ENCODE data around the gene CEP295NL. TPM values are rescaled to one million over a fixed set of nuclear protein-coding genes. Genes with fewer than 3 reads are reported as not detected.
"Not testable (repeated sequence)": the region's sequence is repeated elsewhere in the genome, so short reads cannot be mapped to it uniquely, and the experiment has no call there.

CEP295NL gene
- total RNA-seq (1.4 TPM), polyA plus RNA-seq (ENCODE audit: insufficient read depth in 1 of 8, insufficient read length in 8 of 8, low replicate concordance in 1 of 8) (under 1 TPM; 0.08 to 0.69 (median 0.35) TPM)
- long read RNA-seq, donor 1, result 0 reads
- long read RNA-seq, donor 2, result 0 reads
- long read RNA-seq, donor 3, result 0 reads
- long read RNA-seq, donor 4, result 0 reads
- long read RNA-seq, donor 5, result 0 reads
- long read RNA-seq, donor 6, result 0 reads
- long read RNA-seq, donor 7, result 0 reads
- long read RNA-seq, donor 8, result 0 reads
- long read RNA-seq, donor 9, result 0 reads
- long read RNA-seq, donor 10, result 0 reads
- long read RNA-seq, donor 11, result 0 reads

GRCh38 chr17:78903101-78903779, at the start of gene CEP295NL:
Gene CEP295NL, minus strand, starts transcription at chr17:78903201. Its CDS starts 1,373 bp downstream, at chr17:78901828.
- 52% methylated on average over 17 of the region's 17 CpGs for WGBS (ENCODE audit: insufficient coverage)
- DNase-seq, result no peak

DNA sequence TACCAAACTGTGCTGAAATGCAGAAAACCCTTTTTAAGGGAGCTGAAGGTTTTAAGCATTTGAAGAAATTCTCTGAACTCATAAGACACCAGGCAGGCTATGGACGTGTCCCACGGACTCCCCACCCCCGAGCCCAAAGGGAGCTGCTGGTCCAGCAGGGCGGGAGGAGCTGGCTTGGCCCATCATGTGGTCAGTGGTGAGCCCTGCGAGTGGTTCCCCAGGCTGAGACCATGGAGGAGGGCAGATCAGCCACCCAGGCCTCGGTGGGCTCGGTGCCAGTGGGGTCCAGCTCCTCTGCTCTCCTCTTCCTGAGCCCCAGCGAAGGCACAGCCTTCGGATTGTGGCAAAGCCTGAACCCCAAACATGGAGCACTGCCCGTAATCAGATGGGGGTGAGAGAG, 49.7 kb upstream of the CEP295NL start:
- peak overlapping the region; percentile 42 for H3K27ac ChIP-seq (ENCODE audit: low read length)
- peaks cover 15% of the 10 kb centered on the region for H3K9me3 ChIP-seq (replicated peaks; ENCODE audit: control insufficient read depth, low read depth, low read length)
- DNase-seq, result no peak
- no peaks in the 10 kb centered on the region for H3K36me3 ChIP-seq (ENCODE audit: control insufficient read depth, insufficient read depth, low read length)
- H3K4me3 ChIP-seq (ENCODE audit: low read length), result no peak overlapping the region
- peaks cover 7% of the 10 kb centered on the region for H3K27me3 ChIP-seq (ENCODE audit: control insufficient read depth, insufficient read depth, low read length)
- 59% methylated on average over 3 of the region's 10 CpGs for WGBS (ENCODE audit: insufficient coverage)
- H3K4me1 ChIP-seq (ENCODE audit: control insufficient read depth, insufficient read depth, low read length), result peaks cover 30% of the 10 kb centered on the region

More at GRCh38 chr17:78903101-78903779, at the start of gene CEP295NL:
- H3K9me3 ChIP-seq (replicated peaks; ENCODE audit: control insufficient read depth, low read depth, low read length), result no peaks in the 10 kb centered on the region
- no peak within 1 kb of the TSS for H3K4me3 ChIP-seq (ENCODE audit: low read length)
- H3K36me3 ChIP-seq (ENCODE audit: control insufficient read depth, insufficient read depth, low read length), result peaks cover 34% of the 10 kb centered on the region
- no peak within 1 kb of the TSS for H3K27ac ChIP-seq (ENCODE audit: low read length)
- peaks cover 30% of the 10 kb centered on the region for H3K4me1 ChIP-seq (ENCODE audit: control insufficient read depth, insufficient read depth, low read length)
- H3K27me3 ChIP-seq (ENCODE audit: control insufficient read depth, insufficient read depth, low read length), result no peaks in the 10 kb centered on the region

- WGBS (ENCODE audit: insufficient coverage), result 33% methylated on average over 10 of the region's 12 CpGs
- H3K27me3 ChIP-seq (ENCODE audit: control insufficient read depth, insufficient read depth, low read length), result peaks cover 6% of the 10 kb centered on the region
- no peak overlapping the region for H3K4me3 ChIP-seq (ENCODE audit: low read length)
- no peaks in the 10 kb centered on the region for H3K36me3 ChIP-seq (ENCODE audit: control insufficient read depth, insufficient read depth, low read length)
- H3K4me1 ChIP-seq (ENCODE audit: control insufficient read depth, insufficient read depth, low read length), result peaks cover 27% of the 10 kb centered on the region
- peaks cover 15% of the 10 kb centered on the region for H3K9me3 ChIP-seq (replicated peaks; ENCODE audit: control insufficient read depth, low read depth, low read length)
- H3K27ac ChIP-seq (ENCODE audit: low read length), result peak overlapping the region; percentile 42
- DNase-seq, result peak; percentile 76
Measured at GRCh38 chr17:78951967-78952551, 49.1 kb upstream of the CEP295NL start.

- WGBS (ENCODE audit: insufficient coverage), result 100% methylated on average over 2 of the region's 2 CpGs
- no peak for DNase-seq
- H3K9me3 ChIP-seq (replicated peaks; ENCODE audit: control insufficient read depth, low read depth, low read length), result peaks cover 15% of the 10 kb centered on the region
- no peak overlapping the region for H3K27ac ChIP-seq (ENCODE audit: low read length)
- H3K27me3 ChIP-seq (ENCODE audit: control insufficient read depth, insufficient read depth, low read length), result peaks cover 5% of the 10 kb centered on the region
- H3K4me3 ChIP-seq (ENCODE audit: low read length), result no peak overlapping the region
- peaks cover 27% of the 10 kb centered on the region for H3K4me1 ChIP-seq (ENCODE audit: control insufficient read depth, insufficient read depth, low read length)
- no peaks in the 10 kb centered on the region for H3K36me3 ChIP-seq (ENCODE audit: control insufficient read depth, insufficient read depth, low read length)
Measured at GRCh38 chr17:78950870-78951269, 47.9 kb upstream of the CEP295NL start.

- Histone ChIP-seq H3K27me3 (ENCODE audit: control insufficient read depth, insufficient read depth, low read length) (no peaks in the 10 kb centered on the region), H3K27ac (ENCODE audit: low read length) (no peak overlapping the region), H3K9me3 (replicated peaks; ENCODE audit: control insufficient read depth, low read depth, low read length) (peaks cover 15% of the 10 kb centered on the region), H3K36me3 (ENCODE audit: control insufficient read depth, insufficient read depth, low read length) (no peaks in the 10 kb centered on the region), H3K4me1 (ENCODE audit: control insufficient read depth, insufficient read depth, low read length) (peaks cover 14% of the 10 kb centered on the region), H3K4me3 (ENCODE audit: low read length) (no peak overlapping the region)
- 68% methylated on average over 12 of the region's 18 CpGs for WGBS (ENCODE audit: insufficient coverage)
- no peak for DNase-seq
Measured at GRCh38 chr17:78947235-78948149, 44.5 kb upstream of the CEP295NL start.

DNA sequence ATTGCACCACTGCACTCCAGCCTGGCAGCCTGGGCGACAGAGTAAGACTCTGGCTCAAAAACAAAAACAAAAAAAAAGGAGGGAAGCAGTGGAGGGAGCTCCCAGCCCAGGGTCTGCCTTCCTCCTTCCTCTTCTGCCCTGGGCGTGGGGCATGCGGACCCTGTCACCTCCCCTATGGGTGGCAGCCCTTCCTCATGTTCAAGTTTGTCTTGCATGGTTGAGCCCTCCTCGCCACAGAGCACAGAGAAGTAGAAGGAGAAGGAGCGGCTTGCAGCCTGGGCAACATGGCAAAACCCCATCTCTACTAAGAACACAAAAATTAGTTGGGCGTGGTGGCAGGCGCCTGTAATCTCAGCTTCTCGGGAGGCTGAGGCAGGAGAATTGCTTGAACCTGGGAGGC, 43.6 kb upstream of the CEP295NL start:
- Histone ChIP-seq H3K9me3 (replicated peaks; ENCODE audit: control insufficient read depth, low read depth, low read length) (peaks cover 15% of the 10 kb centered on the region), H3K36me3 (ENCODE audit: control insufficient read depth, insufficient read depth, low read length) (no peaks in the 10 kb centered on the region), H3K4me3 (ENCODE audit: low read length) (no peak overlapping the region), H3K4me1 (ENCODE audit: control insufficient read depth, insufficient read depth, low read length) (peaks cover 6% of the 10 kb centered on the region), H3K27me3 (ENCODE audit: control insufficient read depth, insufficient read depth, low read length) (no peaks in the 10 kb centered on the region), H3K27ac (ENCODE audit: low read length) (no peak overlapping the region)
- WGBS (ENCODE audit: insufficient coverage), result 80% methylated on average over 1 of the region's 8 CpGs
- DNase-seq, result no peak

DNA sequence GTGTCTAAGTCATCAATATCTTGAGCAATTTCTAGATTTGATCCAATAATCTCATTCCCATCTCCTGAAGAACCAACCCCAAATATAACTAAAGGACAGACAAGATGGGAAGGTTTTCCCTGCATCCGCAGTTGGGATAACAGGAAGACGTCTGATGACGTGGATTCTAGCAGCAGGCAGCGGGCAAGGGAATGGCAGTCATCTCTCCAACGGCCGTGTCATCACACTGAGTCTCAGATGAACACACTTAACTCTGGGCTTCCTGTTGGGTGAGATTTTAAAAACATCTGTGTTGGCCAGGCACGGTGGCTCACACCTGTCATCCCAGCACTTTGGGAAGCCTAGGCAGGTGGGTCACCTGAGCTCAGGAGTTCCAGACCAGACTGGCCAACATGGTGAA, 43.1 kb upstream of the CEP295NL start:
- H3K27ac ChIP-seq (ENCODE audit: low read length), result no peak overlapping the region
- peaks cover 4% of the 10 kb centered on the region for H3K4me1 ChIP-seq (ENCODE audit: control insufficient read depth, insufficient read depth, low read length)
- H3K9me3 ChIP-seq (replicated peaks; ENCODE audit: control insufficient read depth, low read depth, low read length), result peaks cover 13% of the 10 kb centered on the region
- no peaks in the 10 kb centered on the region for H3K36me3 ChIP-seq (ENCODE audit: control insufficient read depth, insufficient read depth, low read length)
- DNase-seq, result no peak
- 52% methylated on average over 7 of the region's 7 CpGs for WGBS (ENCODE audit: insufficient coverage)
- no peaks in the 10 kb centered on the region for H3K27me3 ChIP-seq (ENCODE audit: control insufficient read depth, insufficient read depth, low read length)
- H3K4me3 ChIP-seq (ENCODE audit: low read length), result no peak overlapping the region

DNA sequence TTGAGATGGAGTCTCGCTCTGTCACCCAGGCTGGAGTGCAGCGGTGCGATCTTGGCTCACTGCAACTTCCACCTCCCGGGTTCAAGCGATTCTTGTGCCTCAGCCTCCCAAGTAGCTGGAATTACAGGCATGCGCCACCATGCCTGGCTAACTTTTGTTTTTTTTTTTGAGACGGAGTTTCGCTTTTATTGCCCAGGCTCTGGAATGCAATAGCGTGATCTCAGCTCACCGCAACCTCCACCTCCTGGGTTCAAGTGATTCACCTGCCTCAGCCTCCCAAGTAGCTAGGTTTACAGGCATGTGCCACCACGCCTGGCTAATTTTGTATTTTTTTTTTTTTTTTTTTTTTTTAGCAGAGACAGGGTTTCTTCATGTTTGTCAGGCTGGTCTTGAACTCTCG, 42.5 kb upstream of the CEP295NL start:
- H3K27me3 ChIP-seq (ENCODE audit: control insufficient read depth, insufficient read depth, low read length); H3K36me3 ChIP-seq (ENCODE audit: control insufficient read depth, insufficient read depth, low read length); H3K4me1 ChIP-seq (ENCODE audit: control insufficient read depth, insufficient read depth, low read length); DNase-seq; H3K9me3 ChIP-seq (replicated peaks; ENCODE audit: control insufficient read depth, low read depth, low read length); H3K27ac ChIP-seq (ENCODE audit: low read length); H3K4me3 ChIP-seq (ENCODE audit: low read length): not testable (repeated sequence)
- 92% methylated on average over 9 of the region's 12 CpGs for WGBS (ENCODE audit: insufficient coverage)

DNA sequence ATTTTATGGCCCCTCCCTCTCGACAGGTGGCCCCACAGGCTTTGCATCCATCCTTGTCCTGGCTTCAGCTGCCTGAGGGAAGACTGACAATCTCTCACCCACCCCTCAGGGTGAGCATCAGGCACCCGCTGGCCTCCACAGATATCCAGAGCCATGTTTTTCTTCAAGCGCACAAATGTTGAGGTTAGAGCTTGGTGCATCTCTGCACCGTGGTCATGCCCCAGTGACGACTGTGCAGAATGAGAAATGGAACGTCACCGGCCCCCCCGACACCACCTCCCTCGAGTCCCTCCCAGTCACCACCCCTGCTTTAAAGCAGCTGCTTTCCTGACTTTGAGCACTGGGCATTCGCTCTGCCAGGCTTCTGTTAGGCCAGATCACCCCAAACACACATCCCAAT, 42.0 kb upstream of the CEP295NL start:
- no peak for DNase-seq
- WGBS (ENCODE audit: insufficient coverage), result 65% methylated on average over 7 of the region's 10 CpGs

More for the DNA sequence above, 42.0 kb upstream of the CEP295NL start:
- Histone ChIP-seq H3K9me3 (replicated peaks; ENCODE audit: control insufficient read depth, low read depth, low read length) (peaks cover 1% of the 10 kb centered on the region), H3K27me3 (ENCODE audit: control insufficient read depth, insufficient read depth, low read length) (no peaks in the 10 kb centered on the region), H3K4me3 (ENCODE audit: low read length) (no peak overlapping the region), H3K27ac (ENCODE audit: low read length) (no peak overlapping the region), H3K36me3 (ENCODE audit: control insufficient read depth, insufficient read depth, low read length) (no peaks in the 10 kb centered on the region), H3K4me1 (ENCODE audit: control insufficient read depth, insufficient read depth, low read length) (peaks cover 11% of the 10 kb centered on the region)
